Testis (tissue), 2 donors: ENCODE data around the gene FAM163B.

Source experiments
- CTCF ChIP-seq, 3 experiments: fragments of 450-650 bp in 2 of 3; fragments of 200-600 bp in 1 of 3; sonication (generic) in 1 of 3; IDR thresholded peaks; one replicate each; pipeline ENCODE4 v1.5.1; 2016 to 2019; ENCODE audit warnings: antibody characterized with exemption in 3 of 3, mild to moderate bottlenecking in 2 of 3, moderate library complexity in 1 of 3
- POLR2A ChIP-seq: fragments of 450-650 bp; IDR thresholded peaks from one replicate; pipeline ENCODE4 v1.6.1; 2017; ENCODE audit warnings: antibody characterized with exemption, mild to moderate bottlenecking, moderate library complexity

- TF ChIP-seq CTCF (IDR thresholded peaks at IDR 0.05) (no peak), POLR2A (no peak)
Observed at GRCh38 chr9:133601746-133602145, 7.4 kb downstream of the FAM163B start.
